CD4-positive, alpha-beta T cell treated with Interferon gamma for 1 hour (primary cell): ENCODE results near the gene HNRNPR.
"Not testable (repeated sequence)": the region's sequence is repeated elsewhere in the genome, so short reads cannot be mapped to it uniquely, and the experiment has no call there.

Experiments used
- DNase-seq: peaks from one replicate; pipeline ENCODE4 v3.0.0-alpha.2; 2020

Gene HNRNPR

GRCh38 chr1:23322770-23323169, 21.3 kb downstream of the HNRNPR start:
- no peak for DNase-seq

GRCh38 chr1:23310280-23310679, 33.8 kb downstream of the HNRNPR start:
- not testable (repeated sequence) for DNase-seq

GRCh38 chr1:23304140-23304620, 39.9 kb downstream of the HNRNPR start:
- DNase-seq = no peak

GRCh38 chr1:23303524-23303923, 40.6 kb downstream of the HNRNPR start:
- no peak for DNase-seq

- no peak for DNase-seq
Observed at GRCh38 chr1:23296931-23297330, 47.2 kb downstream of the HNRNPR start.

- DNase-seq = no peak
Observed at GRCh38 chr1:23291706-23292105, 52.4 kb downstream of the HNRNPR start.

GRCh38 chr1:23290836-23291565, 53.1 kb downstream of the HNRNPR start:
- DNase-seq = no peak

GRCh38 chr1:23288671-23289070, 55.4 kb downstream of the HNRNPR start:
- no peak for DNase-seq

GRCh38 chr1:23288201-23288600, 55.9 kb downstream of the HNRNPR start:
- DNase-seq = no peak

GRCh38 chr1:23286401-23286800, 57.7 kb downstream of the HNRNPR start:
- DNase-seq = no peak

- no peak for DNase-seq
Observed at GRCh38 chr1:23283667-23284602, 60.1 kb downstream of the HNRNPR start.

- DNase-seq = no peak
Observed at GRCh38 chr1:23282957-23283356, 61.1 kb downstream of the HNRNPR start.

- DNase-seq = no peak
Observed at GRCh38 chr1:23278717-23279116, 65.4 kb downstream of the HNRNPR start.

- no peak for DNase-seq
Observed at GRCh38 chr1:23276531-23276930, 67.6 kb downstream of the HNRNPR start.

- no peak for DNase-seq
Observed at GRCh38 chr1:23274134-23274505, 70.0 kb downstream of the HNRNPR start.

GRCh38 chr1:23273450-23274133, 70.5 kb downstream of the HNRNPR start:
- no peak for DNase-seq

- no peak for DNase-seq
Observed at GRCh38 chr1:23263380-23263887, 80.7 kb downstream of the HNRNPR start.

GRCh38 chr1:23258082-23258481, 86.0 kb downstream of the HNRNPR start:
- DNase-seq = not testable (repeated sequence)

GRCh38 chr1:23257371-23257770, 86.7 kb downstream of the HNRNPR start:
- not testable (repeated sequence) for DNase-seq
